ENCODE data around the gene ACSL4.
"Not testable (repeated sequence)": the region's sequence is repeated elsewhere in the genome, so short reads cannot be mapped to it uniquely, and the experiment has no call there.

ACSL4 gene

DNA sequence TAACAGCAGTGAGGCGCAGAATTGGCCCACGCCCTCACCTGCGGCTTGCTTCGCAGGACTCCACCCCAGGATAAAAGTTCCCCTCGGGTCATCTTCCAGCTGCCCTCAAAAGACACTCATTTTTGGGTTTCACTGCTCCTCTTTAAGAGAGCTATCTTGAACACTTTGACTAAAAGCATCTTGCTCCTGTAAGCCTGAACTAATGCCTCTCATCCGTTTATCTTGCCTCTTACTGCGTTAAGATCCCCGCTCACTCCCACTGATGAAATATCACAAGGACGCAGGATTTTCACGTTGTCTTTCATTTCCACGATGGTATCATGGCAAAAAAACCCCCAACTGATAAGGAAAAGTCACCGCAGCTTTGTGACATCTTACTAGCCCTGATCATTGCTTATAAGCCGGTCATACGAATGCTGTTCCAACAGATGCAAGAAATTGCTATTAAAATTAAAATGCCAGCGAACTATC lies 591 bp upstream of the ACSL4 start:
- Histone ChIP-seq H3K4me3 (ENCODE audit: severe bottlenecking) (peak overlapping the region; percentile 87), H3K27ac (ENCODE audit: poor library complexity, severe bottlenecking) (peak overlapping the region; percentile 92), H3K27me3 (ENCODE audit: insufficient read depth, poor library complexity, severe bottlenecking) (no peaks in the 10 kb centered on the region), H3K4me1 (ENCODE audit: insufficient read depth, poor library complexity, severe bottlenecking) (peaks cover 5% of the 10 kb centered on the region), H3K9me3 (ENCODE audit: severe bottlenecking) (no peaks in the 10 kb centered on the region), H3K36me3 (ENCODE audit: low read depth) (peaks cover 27% of the 10 kb centered on the region)
- no peak for ATAC-seq (ENCODE audit: low read depth)
- no peak for DNase-seq (ENCODE audit: low spot score)
- TF ChIP-seq CTCF (IDR thresholded peaks at IDR 0.05; ENCODE audit: poor library complexity, severe bottlenecking): no peak

DNA sequence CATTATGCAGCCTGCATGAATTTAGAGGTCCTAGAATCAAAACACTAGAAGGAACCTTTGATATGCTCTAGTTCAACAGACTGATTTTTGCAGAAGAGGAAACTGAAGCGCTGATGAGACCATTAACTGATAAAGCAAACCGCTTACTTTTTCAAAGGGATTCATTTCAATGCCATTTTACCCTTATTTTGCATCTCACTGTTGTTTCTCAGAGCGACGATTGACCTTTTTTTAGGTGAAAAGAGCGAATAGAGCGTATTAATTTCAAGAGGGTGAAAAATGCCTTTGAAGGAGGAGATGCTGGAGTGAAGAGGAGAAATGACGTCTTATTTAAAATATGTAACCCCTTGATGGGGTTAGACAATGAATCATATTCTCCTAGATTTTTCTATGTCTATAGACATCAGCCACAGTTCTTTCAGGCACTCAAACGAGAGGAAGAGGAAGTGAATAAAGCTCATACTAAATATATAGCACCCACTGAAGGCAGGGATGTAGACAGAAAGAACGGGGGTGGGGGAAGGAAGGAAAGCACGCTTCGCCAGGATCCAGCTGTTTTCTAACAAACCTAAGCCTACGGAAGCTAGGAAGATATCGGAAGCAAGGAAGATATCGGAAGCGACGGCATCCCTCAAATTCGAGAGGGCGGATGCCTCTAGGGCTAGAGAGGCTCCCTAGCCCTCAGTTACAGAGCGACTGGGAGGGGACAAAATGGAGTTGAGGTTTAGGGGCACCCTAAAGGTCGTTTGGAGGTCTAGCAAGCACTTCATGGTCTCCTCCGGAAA lies 848 bp downstream of the ACSL4 start:
- Histone ChIP-seq H3K4me3 (ENCODE audit: severe bottlenecking) (peak overlapping the region; percentile 87), H3K4me1 (ENCODE audit: insufficient read depth, poor library complexity, severe bottlenecking) (peaks cover 14% of the 10 kb centered on the region), H3K27me3 (ENCODE audit: insufficient read depth, poor library complexity, severe bottlenecking) (no peaks in the 10 kb centered on the region), H3K27ac (ENCODE audit: poor library complexity, severe bottlenecking) (peak overlapping the region; percentile 92), H3K9me3 (ENCODE audit: severe bottlenecking) (no peaks in the 10 kb centered on the region), H3K36me3 (ENCODE audit: low read depth) (peaks cover 42% of the 10 kb centered on the region)
- no peak for DNase-seq (ENCODE audit: low spot score)
- no peak for TF ChIP-seq CTCF (IDR thresholded peaks at IDR 0.05; ENCODE audit: poor library complexity, severe bottlenecking)
- ATAC-seq (ENCODE audit: low read depth): peak; percentile 49

DNA sequence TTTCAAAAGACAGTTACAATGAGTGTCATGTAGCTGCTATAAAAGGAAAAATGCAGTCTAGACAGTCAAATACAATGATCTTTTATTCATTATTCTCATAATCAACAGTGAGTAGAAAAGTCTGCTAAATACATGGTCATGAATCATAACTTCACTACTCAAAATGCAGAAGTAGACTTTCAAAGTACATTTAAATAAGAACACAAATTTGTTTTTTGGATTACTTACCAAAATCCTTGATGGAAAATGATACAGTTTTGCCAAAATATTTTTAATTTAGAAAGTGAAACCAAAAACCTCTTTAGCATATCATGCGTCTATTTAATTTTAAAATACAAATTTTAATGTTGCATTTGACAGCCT lies 4.9 kb downstream of the ACSL4 start:
- DNase-seq (ENCODE audit: low spot score): no peak
- peak overlapping the region; percentile 7 for H3K27ac ChIP-seq (ENCODE audit: poor library complexity, severe bottlenecking)
- no peak for ATAC-seq (ENCODE audit: low read depth)
- H3K36me3 ChIP-seq (ENCODE audit: low read depth): peaks cover 54% of the 10 kb centered on the region
- no peaks in the 10 kb centered on the region for H3K9me3 ChIP-seq (ENCODE audit: severe bottlenecking)
- no peaks in the 10 kb centered on the region for H3K27me3 ChIP-seq (ENCODE audit: insufficient read depth, poor library complexity, severe bottlenecking)
- H3K4me1 ChIP-seq (ENCODE audit: insufficient read depth, poor library complexity, severe bottlenecking): peaks cover 20% of the 10 kb centered on the region
- H3K4me3 ChIP-seq (ENCODE audit: severe bottlenecking): no peak overlapping the region
- no peak for TF ChIP-seq CTCF (IDR thresholded peaks at IDR 0.05; ENCODE audit: poor library complexity, severe bottlenecking)

GRCh38 chrX:109724971-109725370 lies 8.1 kb downstream of the ACSL4 start:
- ATAC-seq (ENCODE audit: low read depth); H3K4me3 ChIP-seq (ENCODE audit: severe bottlenecking); H3K9me3 ChIP-seq (ENCODE audit: severe bottlenecking); DNase-seq (ENCODE audit: low spot score); H3K27me3 ChIP-seq (ENCODE audit: insufficient read depth, poor library complexity, severe bottlenecking); H3K27ac ChIP-seq (ENCODE audit: poor library complexity, severe bottlenecking): not testable (repeated sequence)
- Histone ChIP-seq H3K4me1 (ENCODE audit: insufficient read depth, poor library complexity, severe bottlenecking) (peaks cover 17% of the 10 kb centered on the region), H3K36me3 (ENCODE audit: low read depth) (peaks cover 41% of the 10 kb centered on the region)

DNA sequence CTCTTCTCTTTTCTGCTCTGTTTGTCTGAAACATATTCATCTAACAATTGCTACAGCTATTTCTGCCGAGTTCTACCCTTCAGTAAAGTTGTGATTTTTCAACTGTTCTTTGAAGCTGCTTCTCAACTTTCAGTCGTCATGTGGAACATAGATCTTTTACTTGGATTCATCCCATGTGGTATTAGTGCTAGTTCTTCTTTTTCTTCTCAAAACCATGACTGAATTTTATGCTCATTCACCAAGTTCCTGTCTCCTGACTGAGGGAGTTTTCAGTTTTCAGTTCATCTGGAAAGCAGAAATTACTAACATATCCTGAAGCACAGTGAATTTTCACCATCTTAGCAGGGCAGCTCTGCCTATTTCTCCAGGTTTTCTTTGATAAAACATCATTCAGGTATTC lies 12.1 kb downstream of the ACSL4 start:
- TF ChIP-seq CTCF (IDR thresholded peaks at IDR 0.05; ENCODE audit: poor library complexity, severe bottlenecking): no peak

More for the DNA sequence above, 12.1 kb downstream of the ACSL4 start:
- no peak for ATAC-seq (ENCODE audit: low read depth)
- no peak overlapping the region for H3K27ac ChIP-seq (ENCODE audit: poor library complexity, severe bottlenecking)
- H3K27me3 ChIP-seq (ENCODE audit: insufficient read depth, poor library complexity, severe bottlenecking): no peaks in the 10 kb centered on the region
- peaks cover 20% of the 10 kb centered on the region for H3K36me3 ChIP-seq (ENCODE audit: low read depth)
- H3K9me3 ChIP-seq (ENCODE audit: severe bottlenecking): no peaks in the 10 kb centered on the region
- no peak for DNase-seq (ENCODE audit: low spot score)
- peaks cover 12% of the 10 kb centered on the region for H3K4me1 ChIP-seq (ENCODE audit: insufficient read depth, poor library complexity, severe bottlenecking)
- no peak overlapping the region for H3K4me3 ChIP-seq (ENCODE audit: severe bottlenecking)

All from RWPE2 (cell line).